ENCODE data around the gene VIL1. TPM values are rescaled to one million over a fixed set of nuclear protein-coding genes. Genes with fewer than 3 reads are reported as not detected.

VIL1 gene
- total RNA-seq, 6 experiments from 2014 or later: 2.1 to 118 (median 19.1) TPM

- Histone ChIP-seq H3K4me1 (no peaks in the 10 kb centered on the region), H3K9me3 (no peaks in the 10 kb centered on the region), H3K36me3 (no peaks in the 10 kb centered on the region), H3K27ac (peak overlapping the region in 1 of 3 donors; percentile 13), H3K4me3 (peak overlapping the region; percentile 16 to 51 (median 25)), H3K27me3 (no peaks in the 10 kb centered on the region)
- ATAC-seq (peak; percentile 73 to 89 (median 82)), DNase-seq (peak in 2 of 3 donors; percentile 58 to 60)
- intact Hi-C loops (cut with DNase I): loop anchor here in 1 of 2 donors (10.0 kb wide), 1 partner anchor 203 kb away; no protein-coding TSS in a partner anchor
- TF ChIP-seq POLR2A (IDR thresholded peaks at IDR 0.05) (no peak), CTCF (IDR thresholded peaks at IDR 0.05) (no peak)
- 10% methylated on average over 14 of the region's 38 CpGs for WGBS (ENCODE audit: insufficient coverage, low coverage, low lambda C conversion rate, missing lambda C conversion rate)
Measured at GRCh38 chr2:218387369-218388194, 31.3 kb upstream of the VIL1 start.

GRCh38 chr2:218389333-218390150 lies 29.4 kb upstream of the VIL1 start:
- DNase-seq (no peak), ATAC-seq (no peak)
- H3K4me3 ChIP-seq: no peak overlapping the region
- H3K27ac ChIP-seq: no peak overlapping the region
- no peak for TF ChIP-seq POLR2A (IDR thresholded peaks at IDR 0.05)
- no peak for TF ChIP-seq CTCF (IDR thresholded peaks at IDR 0.05)
- H3K9me3 ChIP-seq: no peaks in the 10 kb centered on the region
- H3K4me1 ChIP-seq: no peaks in the 10 kb centered on the region
- H3K36me3 ChIP-seq: no peaks in the 10 kb centered on the region
- 89% methylated on average over 5 of the region's 17 CpGs for WGBS (ENCODE audit: insufficient coverage, low coverage, low lambda C conversion rate, missing lambda C conversion rate)
- H3K27me3 ChIP-seq: no peaks in the 10 kb centered on the region
- intact Hi-C loops (cut with DNase I): loop anchor here in 1 of 2 donors (10.0 kb wide), 2 partner anchors 85 to 205 kb away; no protein-coding TSS in a partner anchor

- H3K27ac ChIP-seq: no peak overlapping the region
- no peaks in the 10 kb centered on the region for H3K9me3 ChIP-seq
- ATAC-seq (no peak), DNase-seq (peak in 1 of 3 donors; percentile 52)
- no peaks in the 10 kb centered on the region for H3K27me3 ChIP-seq
- 97% methylated on average over 5 of the region's 23 CpGs for WGBS (ENCODE audit: insufficient coverage, low coverage, low lambda C conversion rate, missing lambda C conversion rate)
- TF ChIP-seq CTCF (IDR thresholded peaks at IDR 0.05) (no peak), POLR2A (IDR thresholded peaks at IDR 0.05) (no peak)
- H3K36me3 ChIP-seq: no peaks in the 10 kb centered on the region
- H3K4me1 ChIP-seq: peaks cover 0 to 7% (median 0%) of the 10 kb centered on the region in 4 donors
- intact Hi-C loops (cut with DNase I): loop anchor here in 1 of 2 donors (10.0 kb wide), 1 partner anchor 86 kb away; no protein-coding TSS in a partner anchor
- no peak overlapping the region for H3K4me3 ChIP-seq
Measured at GRCh38 chr2:218391202-218391601, 27.7 kb upstream of the VIL1 start.

DNA sequence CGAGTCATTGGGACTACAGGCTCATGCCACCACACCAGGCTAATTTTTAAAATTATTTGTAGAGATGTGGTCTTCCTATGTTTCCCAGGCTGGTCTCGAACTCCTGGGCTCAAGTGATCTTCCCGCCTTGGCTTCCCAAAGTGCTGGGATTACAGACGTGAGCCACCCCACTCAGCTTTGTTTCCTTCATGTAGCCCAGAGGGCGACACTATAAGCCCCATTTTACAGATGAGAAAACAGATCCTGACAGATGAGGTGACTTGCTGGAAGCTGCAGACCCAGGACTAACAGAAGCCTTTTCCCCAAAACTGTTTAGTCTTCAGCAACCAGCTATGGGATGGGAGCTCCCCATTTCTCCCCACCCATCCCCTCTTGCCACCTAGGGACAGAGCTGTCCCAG lies 26.5 kb upstream of the VIL1 start:
- TF ChIP-seq CTCF (IDR thresholded peaks at IDR 0.05) (no peak), POLR2A (IDR thresholded peaks at IDR 0.05) (no peak)
- Histone ChIP-seq H3K36me3 (no peaks in the 10 kb centered on the region), H3K27me3 (no peaks in the 10 kb centered on the region), H3K4me1 (peaks cover 0 to 12% (median 0%) of the 10 kb centered on the region in 4 donors), H3K9me3 (no peaks in the 10 kb centered on the region), H3K4me3 (no peak overlapping the region), H3K27ac (no peak overlapping the region)
- no peak for ATAC-seq
- intact Hi-C loops (cut with DNase I): loop anchor here in 1 of 2 donors (10.0 kb wide), 1 partner anchor 88 kb away; no protein-coding TSS in a partner anchor
- no peak for DNase-seq
- 83% methylated on average over 1 of the region's 5 CpGs for WGBS (ENCODE audit: insufficient coverage, low coverage, low lambda C conversion rate, missing lambda C conversion rate)
